Measurements from ENCODE around the gene HTT. TPM values are rescaled to one million over a fixed set of nuclear protein-coding genes. Genes with fewer than 3 reads are reported as not detected.

HTT gene
- total and polyA plus RNA-seq, 8 donors = 34.5 to 75.9 (median 43.5) TPM

- intact Hi-C loops (cut with DNase I) = no loop called here
- Histone ChIP-seq H3K4me1 (peaks cover 0 to 15% of the 10 kb centered on the region in 2 donors), H3K9me3 (peaks cover 0 to 5% of the 10 kb centered on the region in 2 donors), H3K27me3 (peaks cover 0 to 35% of the 10 kb centered on the region in 2 donors), H3K27ac (no peak overlapping the region), H3K36me3 (no peaks in the 10 kb centered on the region), H3K4me3 (no peak overlapping the region)
- DNase-seq (no peak), ATAC-seq (no peak)
- TF ChIP-seq, protein P1, sequence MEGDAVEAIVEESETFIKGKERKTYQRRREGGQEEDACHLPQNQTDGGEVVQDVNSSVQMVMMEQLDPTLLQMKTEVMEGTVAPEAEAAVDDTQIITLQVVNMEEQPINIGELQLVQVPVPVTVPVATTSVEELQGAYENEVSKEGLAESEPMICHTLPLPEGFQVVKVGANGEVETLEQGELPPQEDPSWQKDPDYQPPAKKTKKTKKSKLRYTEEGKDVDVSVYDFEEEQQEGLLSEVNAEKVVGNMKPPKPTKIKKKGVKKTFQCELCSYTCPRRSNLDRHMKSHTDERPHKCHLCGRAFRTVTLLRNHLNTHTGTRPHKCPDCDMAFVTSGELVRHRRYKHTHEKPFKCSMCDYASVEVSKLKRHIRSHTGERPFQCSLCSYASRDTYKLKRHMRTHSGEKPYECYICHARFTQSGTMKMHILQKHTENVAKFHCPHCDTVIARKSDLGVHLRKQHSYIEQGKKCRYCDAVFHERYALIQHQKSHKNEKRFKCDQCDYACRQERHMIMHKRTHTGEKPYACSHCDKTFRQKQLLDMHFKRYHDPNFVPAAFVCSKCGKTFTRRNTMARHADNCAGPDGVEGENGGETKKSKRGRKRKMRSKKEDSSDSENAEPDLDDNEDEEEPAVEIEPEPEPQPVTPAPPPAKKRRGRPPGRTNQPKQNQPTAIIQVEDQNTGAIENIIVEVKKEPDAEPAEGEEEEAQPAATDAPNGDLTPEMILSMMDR (IDR thresholded peaks at IDR 0.05) = no peak
Observed at GRCh38 chr4:3284734-3285557, 210.5 kb downstream of the HTT start.

DNA sequence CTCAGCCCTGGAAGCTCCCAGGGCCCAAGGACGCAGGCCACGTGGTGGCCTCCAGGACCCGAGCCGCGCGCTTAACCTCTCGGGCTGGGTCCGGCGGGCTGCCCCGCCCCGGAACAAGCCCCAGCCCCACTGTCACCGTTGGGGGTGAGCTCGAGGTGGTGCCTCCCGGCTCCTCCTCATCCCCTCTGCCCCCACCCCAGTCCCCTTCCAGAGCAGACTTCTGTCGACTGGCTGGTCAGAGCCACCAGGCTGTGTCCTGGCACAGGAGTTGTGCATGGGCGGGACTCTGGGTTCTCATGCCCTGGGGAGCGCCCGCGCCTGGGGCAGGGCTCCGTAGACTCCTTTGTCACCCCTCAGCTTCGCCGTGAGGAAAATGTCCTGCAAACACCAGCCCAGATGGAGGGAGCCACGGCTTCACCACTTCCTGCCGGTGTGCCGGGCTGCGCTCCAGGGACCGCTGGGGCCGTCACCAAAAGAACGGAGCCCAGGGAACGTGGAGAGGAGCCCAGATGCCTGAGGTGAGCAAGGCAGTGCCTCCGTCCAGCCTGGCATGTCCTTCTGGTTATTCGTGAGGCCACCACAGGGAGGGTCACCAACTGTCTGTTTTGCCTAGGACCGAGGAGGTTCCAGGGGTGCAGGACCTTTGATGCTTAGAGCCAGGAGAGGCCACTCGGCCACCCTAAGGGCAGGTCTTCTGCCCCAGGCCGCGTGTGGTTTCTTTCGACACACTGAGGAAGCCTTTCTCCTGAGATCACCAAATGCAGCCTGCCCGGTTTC is 211.3 kb downstream of the HTT start:
- no peaks in the 10 kb centered on the region for H3K36me3 ChIP-seq
- H3K4me3 ChIP-seq = no peak overlapping the region
- TF ChIP-seq, protein P1 (IDR thresholded peaks at IDR 0.05) = no peak
- H3K4me1 ChIP-seq = peaks cover 0 to 16% of the 10 kb centered on the region in 2 donors
- intact Hi-C loops (cut with DNase I) = no loop called here
- peak in 1 of 4 donors; percentile 60 for DNase-seq
- peaks cover 0 to 35% of the 10 kb centered on the region in 2 donors for H3K27me3 ChIP-seq
- H3K9me3 ChIP-seq = peaks cover 0 to 5% of the 10 kb centered on the region in 2 donors
- ATAC-seq = peak; percentile 61
- H3K27ac ChIP-seq = no peak overlapping the region

- no peak overlapping the region for H3K4me3 ChIP-seq
- intact Hi-C loops (cut with DNase I) = no loop called here
- H3K27me3 ChIP-seq = peaks cover 0 to 40% of the 10 kb centered on the region in 2 donors
- TF ChIP-seq, protein P1 (IDR thresholded peaks at IDR 0.05) = no peak
- no peak for DNase-seq
- H3K4me1 ChIP-seq = peaks cover 2 to 24% of the 10 kb centered on the region in 2 donors
- no peak overlapping the region for H3K27ac ChIP-seq
- no peak for ATAC-seq
- peaks cover 0 to 3% of the 10 kb centered on the region in 2 donors for H3K9me3 ChIP-seq
- H3K36me3 ChIP-seq = no peaks in the 10 kb centered on the region
Observed at GRCh38 chr4:3286335-3287175, 212.1 kb downstream of the HTT start.

GRCh38 chr4:3287271-3287971 is 212.9 kb downstream of the HTT start:
- no peak overlapping the region for H3K27ac ChIP-seq
- H3K4me3 ChIP-seq = no peak overlapping the region
- H3K9me3 ChIP-seq = no peaks in the 10 kb centered on the region
- H3K27me3 ChIP-seq = peaks cover 0 to 48% of the 10 kb centered on the region in 2 donors
- H3K36me3 ChIP-seq = no peaks in the 10 kb centered on the region
- ATAC-seq (no peak), DNase-seq (peak in 1 of 4 donors; percentile 64)
- intact Hi-C loops (cut with DNase I) = no loop called here
- TF ChIP-seq, protein P1 (IDR thresholded peaks at IDR 0.05) = no peak
- peaks cover 3 to 29% of the 10 kb centered on the region in 2 donors for H3K4me1 ChIP-seq

All from left lung (tissue), 10 donors.